ENCODE data around the gene ENPEP.
"Not testable (repeated sequence)": the region's sequence is repeated elsewhere in the genome, so short reads cannot be mapped to it uniquely, and the experiment has no call there.

ENPEP gene

DNA sequence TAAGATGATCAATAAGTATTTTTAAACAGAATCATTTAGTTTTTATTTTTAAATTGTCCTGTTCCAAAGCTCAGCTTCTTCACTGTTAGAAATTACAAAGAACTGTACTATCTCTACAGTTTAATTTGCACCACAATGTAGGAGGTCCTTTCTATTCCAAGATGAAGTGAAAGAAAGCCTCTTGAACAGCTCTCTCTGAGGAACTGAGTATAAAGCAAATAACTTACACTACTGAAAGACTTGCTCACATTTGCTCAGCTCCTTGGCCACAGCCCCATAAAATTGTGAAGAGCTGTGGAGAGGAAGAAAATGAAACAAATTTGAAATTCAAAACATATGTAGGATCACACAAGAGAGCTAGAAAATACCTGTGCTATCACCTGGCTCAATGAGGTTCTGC lies 68.6 kb downstream of the ENPEP start:
- TF ChIP-seq, protein P1, sequence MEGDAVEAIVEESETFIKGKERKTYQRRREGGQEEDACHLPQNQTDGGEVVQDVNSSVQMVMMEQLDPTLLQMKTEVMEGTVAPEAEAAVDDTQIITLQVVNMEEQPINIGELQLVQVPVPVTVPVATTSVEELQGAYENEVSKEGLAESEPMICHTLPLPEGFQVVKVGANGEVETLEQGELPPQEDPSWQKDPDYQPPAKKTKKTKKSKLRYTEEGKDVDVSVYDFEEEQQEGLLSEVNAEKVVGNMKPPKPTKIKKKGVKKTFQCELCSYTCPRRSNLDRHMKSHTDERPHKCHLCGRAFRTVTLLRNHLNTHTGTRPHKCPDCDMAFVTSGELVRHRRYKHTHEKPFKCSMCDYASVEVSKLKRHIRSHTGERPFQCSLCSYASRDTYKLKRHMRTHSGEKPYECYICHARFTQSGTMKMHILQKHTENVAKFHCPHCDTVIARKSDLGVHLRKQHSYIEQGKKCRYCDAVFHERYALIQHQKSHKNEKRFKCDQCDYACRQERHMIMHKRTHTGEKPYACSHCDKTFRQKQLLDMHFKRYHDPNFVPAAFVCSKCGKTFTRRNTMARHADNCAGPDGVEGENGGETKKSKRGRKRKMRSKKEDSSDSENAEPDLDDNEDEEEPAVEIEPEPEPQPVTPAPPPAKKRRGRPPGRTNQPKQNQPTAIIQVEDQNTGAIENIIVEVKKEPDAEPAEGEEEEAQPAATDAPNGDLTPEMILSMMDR (conservative IDR thresholded peaks at IDR 0.05) = no peak

DNA sequence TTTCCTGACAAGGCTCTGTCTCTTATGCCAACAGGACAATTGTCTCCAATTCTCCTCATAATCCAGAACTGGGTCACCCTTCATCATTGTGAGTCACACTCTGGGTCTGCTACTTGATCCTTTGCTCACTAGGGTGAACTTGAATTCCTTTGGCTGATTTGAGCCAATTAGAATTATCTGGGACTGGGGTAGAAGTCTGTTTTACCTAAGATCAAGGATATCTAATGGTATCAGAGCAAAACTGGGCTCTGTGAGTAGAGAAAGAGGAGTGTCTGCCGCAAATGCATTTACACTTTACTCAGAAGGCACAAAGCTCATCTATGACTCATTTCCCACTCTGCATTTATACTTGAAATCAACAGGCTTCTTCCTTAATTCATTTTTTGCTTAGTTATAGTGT lies 74.3 kb downstream of the ENPEP start:
- H3K27ac ChIP-seq = no peak overlapping the region
- TF ChIP-seq, protein P1 (conservative IDR thresholded peaks at IDR 0.05) = no peak

More for the DNA sequence above, 68.6 kb downstream of the ENPEP start:
- no peak overlapping the region for H3K27ac ChIP-seq

DNA sequence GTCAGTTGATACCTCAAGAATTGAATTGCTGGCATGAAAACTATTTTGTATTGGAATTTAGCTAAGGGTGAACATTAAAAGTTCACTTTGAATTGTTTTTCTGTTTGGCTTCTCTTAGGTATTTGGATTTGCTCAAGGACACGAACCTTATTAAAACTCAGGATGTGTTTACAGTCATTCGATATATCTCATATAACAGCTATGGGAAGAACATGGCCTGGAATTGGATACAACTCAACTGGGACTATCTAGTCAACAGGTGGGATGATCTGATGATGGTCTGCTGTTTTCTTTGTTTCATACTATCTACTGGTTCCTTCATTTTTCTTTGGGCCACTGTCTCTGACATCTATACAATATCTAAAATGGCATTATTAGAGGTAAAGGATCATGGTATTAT lies 77.2 kb downstream of the ENPEP start:
- H3K27ac ChIP-seq = no peak overlapping the region
- TF ChIP-seq, protein P1 (conservative IDR thresholded peaks at IDR 0.05) = no peak

DNA sequence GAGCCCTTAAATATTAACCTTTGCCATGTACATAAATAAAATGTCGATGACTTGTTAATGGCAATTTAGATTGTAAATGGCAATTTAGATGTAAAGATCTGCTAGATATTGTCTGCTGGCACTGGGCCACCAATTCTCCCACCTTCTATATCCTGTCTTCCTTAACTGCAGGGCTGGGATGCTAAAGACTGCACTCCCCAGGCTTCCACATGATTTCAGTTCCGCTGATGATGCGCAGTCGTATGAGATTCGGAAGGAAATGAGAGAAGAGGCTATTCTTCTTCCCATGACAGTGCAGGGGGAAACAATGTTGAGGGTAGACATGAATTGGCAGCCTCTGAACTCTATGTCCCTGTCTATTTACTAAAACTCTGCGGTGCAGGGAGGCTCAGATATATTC lies 91.3 kb downstream of the ENPEP start:
- TF ChIP-seq, protein P1 (conservative IDR thresholded peaks at IDR 0.05) = no peak
- H3K27ac ChIP-seq = no peak overlapping the region

DNA sequence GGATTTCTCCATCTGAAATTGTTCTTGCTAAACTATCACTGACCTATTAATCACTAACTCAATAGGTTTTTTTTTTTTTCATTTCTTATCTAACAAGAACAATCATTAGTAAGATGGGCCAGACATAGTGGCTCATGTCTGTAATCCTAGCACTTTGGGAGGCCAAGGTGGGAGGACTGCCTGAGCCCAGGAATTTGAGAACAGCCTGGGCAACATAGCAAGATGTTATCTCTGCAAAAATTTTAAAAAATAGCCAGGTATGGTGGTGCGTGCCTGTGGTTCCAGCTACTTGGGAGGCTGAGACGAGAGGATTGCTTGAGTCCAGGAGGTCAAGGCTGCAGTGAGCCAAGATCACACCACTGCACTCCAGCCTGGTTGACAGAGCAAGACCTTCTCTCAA lies 100.7 kb downstream of the ENPEP start:
- H3K27ac ChIP-seq = not testable (repeated sequence)

DNA sequence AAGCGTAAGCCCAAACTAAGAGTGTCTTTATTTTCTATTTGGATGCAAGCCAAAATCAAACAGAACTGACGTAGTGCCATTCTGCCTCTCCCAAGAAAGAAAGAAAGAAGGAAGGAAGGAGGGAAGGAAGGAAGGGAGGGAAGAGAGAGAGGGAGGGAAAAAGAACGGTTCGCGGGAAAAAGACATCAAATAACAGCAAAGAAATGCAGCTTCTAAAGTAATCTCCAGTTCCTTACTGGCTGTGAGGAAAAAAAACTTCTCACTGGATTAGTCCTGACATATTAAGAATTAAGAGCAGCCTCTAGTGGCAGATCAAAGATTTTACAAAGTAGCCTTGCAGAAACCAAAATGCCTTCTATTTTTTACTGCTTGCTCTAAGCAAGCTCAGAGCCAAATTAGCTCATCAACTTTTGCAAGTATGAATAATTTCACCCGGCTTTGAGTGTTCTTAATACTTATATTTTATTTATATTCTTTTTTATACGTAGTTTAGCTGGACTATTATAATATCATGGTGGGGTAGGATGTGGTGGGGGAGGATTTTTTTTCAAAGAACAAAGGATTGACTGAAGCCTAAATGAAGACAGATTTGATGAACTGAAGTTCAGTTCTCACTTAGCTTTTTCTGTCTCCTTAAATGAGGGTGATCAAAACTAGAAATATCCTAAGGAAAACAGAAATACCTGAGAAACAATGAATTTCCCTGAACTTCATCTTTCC lies 110.3 kb downstream of the ENPEP start:
- H3K27ac ChIP-seq = no peak overlapping the region
- TF ChIP-seq, protein P1 (conservative IDR thresholded peaks at IDR 0.05) = peak; percentile 78

DNA sequence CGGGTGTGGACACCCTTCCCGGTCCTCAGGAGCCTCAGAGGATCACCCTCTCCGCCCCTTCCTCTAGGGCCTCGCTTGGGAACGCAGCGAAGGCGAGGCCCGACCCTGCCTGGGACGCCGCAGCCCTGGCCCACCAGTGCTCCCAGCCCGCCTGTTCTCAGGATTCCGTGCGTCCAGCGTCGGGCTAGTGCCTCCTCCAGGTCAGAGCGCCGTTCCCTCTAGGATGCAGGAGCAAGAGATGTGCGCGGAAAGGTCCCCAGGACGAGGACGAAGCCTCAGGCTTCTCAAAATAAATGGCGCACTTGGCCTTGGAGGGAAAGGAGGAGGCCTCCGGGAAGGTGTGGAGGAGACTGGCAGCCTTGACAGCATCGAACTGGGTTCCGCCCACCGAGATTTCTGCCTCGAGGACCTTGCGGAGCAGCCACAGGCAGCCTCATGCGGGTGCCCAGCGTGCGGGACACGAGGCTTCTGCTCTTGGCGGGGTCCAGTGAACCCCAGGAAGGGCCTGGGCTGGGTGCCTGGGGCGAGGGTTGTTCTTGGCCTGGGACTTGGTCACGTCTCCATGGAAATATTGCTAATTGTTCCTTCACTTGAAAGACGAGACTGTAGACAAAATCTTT lies 111.8 kb downstream of the ENPEP start:
- TF ChIP-seq, protein P1 (conservative IDR thresholded peaks at IDR 0.05) = no peak
- no peak overlapping the region for H3K27ac ChIP-seq

DNA sequence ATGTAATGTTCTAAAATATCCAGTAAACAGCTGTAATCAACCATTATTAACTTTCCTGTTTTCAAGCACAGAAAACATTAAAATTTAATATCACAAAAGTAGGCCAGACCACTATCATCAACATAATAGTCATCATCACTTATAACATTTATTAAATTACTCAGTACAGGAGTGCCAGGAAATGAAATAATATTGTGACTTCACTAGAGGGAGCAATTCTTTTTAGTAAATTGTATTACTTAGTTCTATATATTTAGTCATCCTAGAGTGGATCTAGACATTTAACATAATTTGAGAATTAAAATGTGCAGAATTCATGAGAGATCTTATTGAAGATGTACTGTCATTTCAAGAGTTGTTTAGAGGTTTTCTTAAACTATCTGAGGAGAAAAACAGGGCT lies 113.3 kb downstream of the ENPEP start:
- TF ChIP-seq, protein P1 (conservative IDR thresholded peaks at IDR 0.05) = peak; percentile 64
- H3K27ac ChIP-seq = no peak overlapping the region
